Epithelial cell of proximal tubule (primary cell): ENCODE measurements around the gene ZMIZ1. TPM values are rescaled to one million over a fixed set of nuclear protein-coding genes. Genes with fewer than 3 reads are reported as not detected.

ENCODE experiments used
- DNase-seq: peaks from one replicate; pipeline ENCODE4 v3.0.0-alpha.2; 2011; ENCODE audit warnings: low read depth
- H3K4me3 ChIP-seq: 2 replicates; pipeline ENCODE4 v1.5.1; 2011; ENCODE audit warnings: low read depth, mild to moderate bottlenecking, low read length
- total RNA-seq: library from RNA; depleted of rRNA; stranded (reverse); fragments of >200 nt; gene quantifications from 2 replicates; pipeline ENCODE4 v1.2.3, GENCODE V29; 2015
- TF ChIP-seq, protein P1 (sequence below): conservative IDR thresholded peaks from 2 replicates; pipeline ENCODE4 v1.5.1; 2012; ENCODE audit warnings: low read depth, mild to moderate bottlenecking, low read length

ZMIZ1 gene
- total RNA-seq, 1 donor from 2014 or later: 21.4 TPM

- TF ChIP-seq, protein P1, sequence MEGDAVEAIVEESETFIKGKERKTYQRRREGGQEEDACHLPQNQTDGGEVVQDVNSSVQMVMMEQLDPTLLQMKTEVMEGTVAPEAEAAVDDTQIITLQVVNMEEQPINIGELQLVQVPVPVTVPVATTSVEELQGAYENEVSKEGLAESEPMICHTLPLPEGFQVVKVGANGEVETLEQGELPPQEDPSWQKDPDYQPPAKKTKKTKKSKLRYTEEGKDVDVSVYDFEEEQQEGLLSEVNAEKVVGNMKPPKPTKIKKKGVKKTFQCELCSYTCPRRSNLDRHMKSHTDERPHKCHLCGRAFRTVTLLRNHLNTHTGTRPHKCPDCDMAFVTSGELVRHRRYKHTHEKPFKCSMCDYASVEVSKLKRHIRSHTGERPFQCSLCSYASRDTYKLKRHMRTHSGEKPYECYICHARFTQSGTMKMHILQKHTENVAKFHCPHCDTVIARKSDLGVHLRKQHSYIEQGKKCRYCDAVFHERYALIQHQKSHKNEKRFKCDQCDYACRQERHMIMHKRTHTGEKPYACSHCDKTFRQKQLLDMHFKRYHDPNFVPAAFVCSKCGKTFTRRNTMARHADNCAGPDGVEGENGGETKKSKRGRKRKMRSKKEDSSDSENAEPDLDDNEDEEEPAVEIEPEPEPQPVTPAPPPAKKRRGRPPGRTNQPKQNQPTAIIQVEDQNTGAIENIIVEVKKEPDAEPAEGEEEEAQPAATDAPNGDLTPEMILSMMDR: no peak
- H3K4me3 ChIP-seq: no peak overlapping the region
- no peak for DNase-seq
Measured at GRCh38 chr10:79239275-79239779, 170.6 kb downstream of the ZMIZ1 start.

DNA sequence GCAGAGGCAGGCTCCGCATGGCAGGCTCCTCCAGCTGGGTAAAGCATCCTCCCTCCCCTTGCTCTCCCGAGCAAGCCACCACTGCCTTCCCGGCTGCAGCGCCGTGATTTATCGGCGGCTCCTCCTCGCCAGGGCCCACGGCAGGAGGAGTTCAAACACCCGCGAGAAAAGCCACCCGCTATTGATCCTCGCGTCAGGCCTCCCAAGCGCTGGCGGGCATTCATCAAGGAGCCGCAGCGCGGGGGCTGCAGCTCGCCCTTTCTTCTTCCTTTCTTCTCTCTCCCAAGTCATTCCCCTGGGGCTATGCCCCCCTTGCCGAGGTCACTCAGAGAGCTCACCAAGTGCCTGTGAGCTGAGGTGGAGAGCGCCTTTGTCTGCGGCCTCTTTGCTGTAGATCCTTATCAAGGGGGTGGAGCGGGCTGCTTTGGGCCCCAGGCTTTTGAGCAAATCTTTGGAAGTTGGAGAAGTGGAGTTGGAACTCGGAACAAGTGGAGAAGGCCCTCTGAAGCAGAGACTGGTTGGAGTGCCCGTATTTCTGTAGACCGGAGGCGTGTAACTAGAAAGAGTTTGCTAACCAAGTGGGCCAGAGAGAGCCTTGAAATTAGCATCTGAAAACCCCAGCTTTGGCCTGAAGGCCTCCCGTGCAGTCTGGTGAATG is 171.3 kb downstream of the ZMIZ1 start:
- TF ChIP-seq, protein P1: no peak
- no peak for DNase-seq
- H3K4me3 ChIP-seq: no peak overlapping the region

DNA sequence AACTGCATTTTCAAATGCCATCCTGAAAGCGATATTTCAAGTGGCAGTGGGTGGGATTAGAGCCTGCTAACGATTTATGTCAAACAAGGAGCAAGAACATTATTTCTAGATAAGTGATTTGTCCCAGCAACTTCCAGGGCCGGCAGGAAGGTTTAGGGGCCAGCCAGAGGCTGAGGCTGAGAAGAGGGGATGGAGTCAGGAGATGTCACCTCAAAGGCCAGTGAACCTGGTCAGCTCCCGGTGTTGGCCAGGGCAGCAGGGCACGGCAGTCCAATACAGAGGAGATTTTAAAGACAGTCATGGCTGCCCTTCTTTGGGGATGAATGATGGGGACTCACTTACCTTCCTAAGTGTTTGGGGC is 172.8 kb downstream of the ZMIZ1 start:
- TF ChIP-seq, protein P1: no peak
- no peak for DNase-seq
- no peak overlapping the region for H3K4me3 ChIP-seq

DNA sequence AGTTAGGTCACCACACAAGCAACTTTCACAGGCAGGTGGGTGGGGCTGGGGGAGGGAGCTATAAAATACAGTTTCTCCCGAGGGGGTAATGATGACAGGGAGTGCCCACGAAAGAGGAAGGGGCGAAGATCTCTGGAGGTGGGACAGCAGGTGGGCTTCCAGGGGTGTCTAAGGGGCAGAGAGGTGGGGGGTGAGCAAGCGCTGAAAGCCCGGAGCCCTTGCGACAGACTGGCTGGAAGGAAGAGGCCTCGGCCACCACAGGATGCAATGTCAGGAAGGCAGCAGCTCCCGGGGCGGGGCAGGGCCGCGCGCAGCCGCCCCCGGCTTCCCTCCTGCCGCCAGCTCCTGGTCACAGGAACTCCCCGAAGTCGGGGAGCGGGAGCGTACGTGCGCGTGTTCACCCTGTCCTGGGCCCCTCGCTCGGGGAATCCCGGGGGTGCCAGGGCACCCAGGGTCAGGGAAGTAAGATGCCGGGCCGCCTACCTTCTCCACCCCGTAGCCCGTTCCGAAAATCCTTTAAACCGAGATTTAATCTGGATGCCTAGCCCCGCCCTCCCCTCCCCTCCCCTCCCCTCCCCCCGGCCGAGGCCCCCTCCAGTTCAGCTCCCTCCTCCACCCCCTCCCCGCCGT is 173.3 kb downstream of the ZMIZ1 start:
- H3K4me3 ChIP-seq: no peak overlapping the region
- no peak for DNase-seq
- TF ChIP-seq, protein P1: no peak

- no peak for DNase-seq
- TF ChIP-seq, protein P1: no peak
Measured at GRCh38 chr10:79242620-79243152, 173.9 kb downstream of the ZMIZ1 start.

GRCh38 chr10:79243181-79244067 is 174.7 kb downstream of the ZMIZ1 start:
- TF ChIP-seq, protein P1: no peak
- H3K4me3 ChIP-seq: no peak overlapping the region
- no peak for DNase-seq

More at GRCh38 chr10:79242620-79243152, 173.9 kb downstream of the ZMIZ1 start:
- peak overlapping the region; percentile 21 for H3K4me3 ChIP-seq
